CD1c-positive myeloid dendritic cell (primary cell): ENCODE results near the gene TAX1BP1.

ENCODE experiments used
- DNase-seq: peaks from one replicate; pipeline ENCODE4 v3.0.0-alpha.2; 2016; ENCODE audit errors: extremely low spot score

The TAX1BP1 gene

DNA sequence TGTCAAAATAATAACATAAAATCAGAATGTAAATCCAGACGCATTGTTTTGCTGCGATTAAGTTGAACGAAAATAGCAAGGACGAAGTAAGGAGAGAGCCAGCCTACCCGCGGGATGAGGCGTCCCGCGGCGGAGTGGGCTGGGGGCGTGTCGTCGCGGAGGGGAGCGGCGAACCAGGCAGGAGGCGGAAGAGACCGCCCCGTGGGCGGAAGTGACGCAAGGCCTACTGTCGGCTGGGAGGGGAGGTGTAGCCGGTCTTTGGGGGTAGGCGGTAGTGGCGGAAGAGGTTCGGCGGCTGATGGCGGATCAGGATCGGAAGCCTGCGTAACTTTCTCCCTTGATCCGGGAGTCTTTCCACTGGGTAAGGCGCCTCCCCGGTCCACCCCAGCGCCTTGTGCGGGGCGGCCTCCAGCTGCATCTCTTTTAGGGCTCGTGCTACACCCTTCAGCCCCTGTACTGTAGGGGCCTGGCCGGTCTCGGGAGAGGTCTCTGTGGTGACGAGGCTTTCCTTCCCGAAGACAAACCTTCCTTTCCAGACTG, at the start of gene TAX1BP1:
TAX1BP1 (plus strand) TSS at position 254 of the 540 bp plus-strand sequence. CDS start 8,363 bp downstream, outside the sequence.
- DNase-seq: peak; percentile 98

DNA sequence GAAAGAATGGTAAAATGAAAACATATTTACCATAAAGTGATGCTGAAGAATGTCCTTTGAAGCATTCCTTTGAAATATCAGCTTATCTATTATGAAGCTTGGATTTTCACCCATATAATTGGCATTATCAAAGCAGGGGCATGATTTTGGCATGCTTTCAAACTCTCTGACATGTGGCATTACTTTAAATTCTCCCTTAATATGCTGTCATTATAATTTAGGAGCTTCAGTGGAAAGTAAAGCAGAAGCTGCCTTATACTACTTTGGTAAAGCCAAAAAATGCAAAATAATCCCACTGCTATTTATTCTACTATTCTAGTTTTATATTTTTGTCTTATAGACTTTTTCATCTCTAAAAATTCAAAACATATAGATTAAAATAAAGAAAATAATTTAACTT, 49.3 kb upstream of the TAX1BP1 start:
- no peak for DNase-seq

DNA sequence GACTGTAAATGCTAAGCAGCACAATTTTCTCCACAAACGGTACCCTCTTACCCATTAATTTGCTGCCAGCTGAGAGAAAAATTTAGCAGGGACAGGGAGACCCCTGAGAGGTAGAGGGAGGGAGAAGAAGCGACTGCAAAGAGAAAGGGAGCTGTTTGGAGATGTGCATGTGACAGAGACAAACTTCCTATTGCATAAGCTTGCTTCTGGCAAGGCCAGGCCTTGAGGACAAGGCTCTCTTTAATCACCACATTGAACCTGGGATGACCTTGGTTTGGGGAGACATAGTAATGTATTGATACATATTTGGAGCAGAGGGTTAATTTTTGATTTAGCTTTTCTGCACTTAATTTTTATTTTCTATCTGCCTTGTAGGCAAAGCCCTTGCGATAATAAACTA, 46.2 kb upstream of the TAX1BP1 start:
- peak; percentile 26 for DNase-seq

GRCh38 chr7:27695096-27695495, 44.9 kb upstream of the TAX1BP1 start:
- no peak for DNase-seq

GRCh38 chr7:27697861-27698430, 42.0 kb upstream of the TAX1BP1 start:
- peak; percentile 87 for DNase-seq

GRCh38 chr7:27699751-27700150, 40.2 kb upstream of the TAX1BP1 start:
- DNase-seq: no peak

GRCh38 chr7:27700501-27700900, 39.5 kb upstream of the TAX1BP1 start:
- DNase-seq: no peak

DNA sequence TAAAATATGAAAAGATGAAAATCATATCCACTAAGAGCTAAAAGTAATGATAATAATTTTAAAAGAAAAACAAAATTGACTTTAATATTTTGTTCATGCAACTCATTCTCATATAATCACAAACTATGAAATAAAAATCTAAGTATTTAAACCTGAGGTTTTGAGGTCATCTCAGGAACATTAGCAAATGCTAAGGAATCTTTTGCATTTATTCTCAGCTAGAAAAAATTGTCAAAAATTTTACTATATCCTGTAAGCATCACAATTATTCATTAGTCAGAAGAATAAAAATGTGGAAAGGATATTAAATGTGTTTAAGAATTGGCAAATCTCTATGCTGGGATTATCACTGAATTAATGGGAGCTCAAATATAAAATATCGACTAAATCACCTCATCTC, 36.8 kb upstream of the TAX1BP1 start:
- no peak for DNase-seq

- peak; percentile 41 for DNase-seq
Observed at GRCh38 chr7:27704422-27705199, 35.4 kb upstream of the TAX1BP1 start.

- no peak for DNase-seq
Observed at GRCh38 chr7:27705200-27705594, 34.8 kb upstream of the TAX1BP1 start.

- no peak for DNase-seq
Observed at GRCh38 chr7:27708485-27708884, 31.5 kb upstream of the TAX1BP1 start.

DNA sequence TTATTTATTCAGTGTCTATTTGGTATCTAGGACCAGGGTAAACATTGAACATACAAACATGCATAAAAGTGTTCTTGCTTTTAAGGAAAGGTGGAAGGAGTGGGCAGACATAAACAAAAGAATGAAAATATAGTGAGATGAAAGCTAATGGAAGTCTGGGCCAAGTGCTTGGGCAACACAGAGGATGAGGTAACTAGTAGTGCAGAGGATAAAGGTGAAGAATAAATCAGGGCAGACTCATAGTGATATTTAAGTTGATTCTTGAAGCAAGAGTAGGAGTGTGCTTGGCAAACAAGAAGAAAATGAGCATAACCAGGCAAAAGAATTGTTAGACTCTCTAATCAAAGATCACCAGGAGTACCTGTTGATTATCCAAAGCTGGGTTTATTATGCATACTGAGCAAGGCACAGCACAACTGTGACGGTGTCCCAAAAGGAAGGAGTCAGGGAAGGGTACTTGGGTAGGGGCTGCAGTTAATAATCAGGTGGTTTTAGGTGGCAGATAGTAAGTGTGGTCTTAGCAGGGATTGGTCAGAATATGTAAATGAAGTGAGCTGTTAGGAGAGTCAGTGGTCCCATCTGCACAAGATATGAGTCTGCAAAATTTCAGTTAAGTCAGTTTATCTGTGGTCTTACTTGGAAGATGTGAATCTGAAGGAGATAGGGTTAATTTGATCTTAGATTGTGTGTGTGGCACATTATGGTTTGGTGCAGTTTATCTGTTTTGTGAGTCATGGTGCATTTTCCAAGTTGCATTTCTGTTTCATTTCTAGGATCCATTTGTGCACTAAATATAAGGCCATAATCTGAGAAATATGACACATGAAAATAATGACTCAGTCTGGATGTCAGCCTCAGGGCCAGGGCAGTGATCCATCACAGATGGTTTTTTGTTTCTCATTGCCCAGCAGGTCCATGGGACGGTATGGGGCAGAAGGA, 30.6 kb upstream of the TAX1BP1 start:
- no peak for DNase-seq

DNA sequence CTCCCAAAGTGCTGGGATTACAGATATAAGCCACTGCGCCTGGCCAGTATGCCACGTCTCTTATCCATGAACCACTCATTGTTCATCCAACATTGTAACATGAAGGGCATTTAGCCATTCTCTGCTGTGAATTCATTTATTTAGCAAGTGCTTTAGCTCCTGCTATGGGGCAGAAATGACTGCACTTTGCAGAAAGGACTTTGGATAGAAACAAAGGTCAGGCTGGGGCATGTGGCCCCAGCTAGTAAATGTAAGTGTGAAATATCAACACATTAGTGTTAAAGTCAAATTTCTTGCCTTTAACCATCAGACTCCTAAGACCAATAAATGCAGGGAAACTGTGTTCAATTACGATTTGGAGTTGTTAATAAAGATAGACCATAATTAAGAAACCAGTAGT, 27.7 kb upstream of the TAX1BP1 start:
- DNase-seq: no peak

DNA sequence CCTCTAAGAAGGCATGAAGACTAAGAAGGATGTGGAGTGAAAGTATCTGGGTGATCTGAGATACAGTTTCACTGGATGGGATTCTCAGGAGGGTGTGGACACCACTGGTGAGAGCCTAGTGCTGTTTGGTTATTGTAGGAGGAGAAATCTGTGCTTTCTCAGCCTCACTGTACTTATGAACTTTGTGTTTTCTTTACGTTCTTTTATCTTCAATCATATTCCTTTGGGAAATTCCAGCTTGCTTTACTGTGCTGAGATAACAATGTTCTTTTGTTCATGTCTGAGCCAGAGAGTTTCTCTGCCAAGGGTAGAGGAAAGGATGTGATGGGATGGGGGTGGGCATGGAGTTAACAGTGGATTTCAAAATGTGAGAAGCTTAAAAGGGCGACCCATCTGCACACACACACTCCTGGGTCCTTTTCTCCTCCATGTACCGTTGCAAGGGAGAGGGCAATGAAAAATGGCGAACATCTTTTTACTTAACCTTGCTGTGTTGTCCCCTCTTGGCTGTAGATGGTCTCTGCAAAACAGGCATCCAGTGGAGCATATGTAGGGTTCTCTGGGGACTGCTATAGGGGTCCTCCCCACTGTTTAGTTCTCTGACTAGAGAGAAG, 25.0 kb upstream of the TAX1BP1 start:
- no peak for DNase-seq

DNA sequence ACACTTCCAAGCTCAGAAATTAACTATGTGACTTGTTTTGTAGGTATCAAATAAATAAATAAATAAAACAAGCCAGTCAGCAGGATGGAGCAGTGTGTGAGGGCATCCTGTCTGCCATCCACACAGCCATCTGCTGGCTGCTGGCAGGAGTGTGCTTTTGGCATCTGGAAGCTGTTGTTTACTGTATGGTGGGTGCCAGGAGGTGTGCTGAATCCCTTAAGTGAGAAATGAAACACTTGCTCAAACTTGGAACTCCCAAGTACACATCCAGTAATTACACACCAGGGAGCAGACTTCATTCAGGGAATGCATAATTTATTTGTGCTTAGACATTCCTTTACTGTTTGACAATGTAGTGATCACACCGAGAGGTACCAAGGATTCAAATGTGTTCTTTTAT, 16.9 kb upstream of the TAX1BP1 start:
- no peak for DNase-seq

DNA sequence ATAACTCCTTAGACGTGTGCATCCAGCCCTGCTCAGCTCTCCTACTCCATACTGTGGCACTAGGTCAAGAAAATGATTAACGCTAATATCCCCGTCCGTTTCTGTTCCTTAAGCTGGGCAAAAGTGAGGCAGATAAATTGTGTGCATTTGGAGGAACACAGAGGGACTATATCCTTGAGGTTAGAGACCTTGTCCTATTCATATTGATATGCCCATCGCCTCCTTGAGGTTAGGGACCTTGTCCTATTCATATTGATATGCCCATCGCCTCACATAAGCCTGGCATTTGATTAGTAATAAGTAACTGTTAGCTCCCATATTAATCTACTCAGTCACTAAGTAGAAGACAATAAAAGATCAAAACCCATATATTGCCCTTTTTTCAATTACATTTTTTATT, 12.9 kb upstream of the TAX1BP1 start:
- no peak for DNase-seq

DNA sequence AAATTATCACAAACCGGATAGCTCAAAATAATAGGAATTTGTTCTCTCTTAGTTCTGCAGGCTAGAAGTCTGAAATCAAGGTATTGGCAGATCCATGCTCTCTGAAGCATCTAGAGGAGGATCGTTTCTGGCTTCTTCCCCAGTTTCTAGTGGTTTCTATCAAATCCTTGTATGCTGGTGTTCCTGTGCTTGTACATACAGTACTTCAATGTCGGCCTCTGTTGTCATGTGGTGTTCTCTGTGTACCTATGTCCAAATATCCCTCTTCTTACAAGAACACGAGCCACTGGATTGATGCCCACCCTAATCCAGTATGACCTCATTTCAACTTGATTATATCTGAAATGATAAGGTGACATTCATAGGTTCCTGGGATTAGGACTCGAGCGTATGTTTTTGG, 9.8 kb upstream of the TAX1BP1 start:
- no peak for DNase-seq

DNA sequence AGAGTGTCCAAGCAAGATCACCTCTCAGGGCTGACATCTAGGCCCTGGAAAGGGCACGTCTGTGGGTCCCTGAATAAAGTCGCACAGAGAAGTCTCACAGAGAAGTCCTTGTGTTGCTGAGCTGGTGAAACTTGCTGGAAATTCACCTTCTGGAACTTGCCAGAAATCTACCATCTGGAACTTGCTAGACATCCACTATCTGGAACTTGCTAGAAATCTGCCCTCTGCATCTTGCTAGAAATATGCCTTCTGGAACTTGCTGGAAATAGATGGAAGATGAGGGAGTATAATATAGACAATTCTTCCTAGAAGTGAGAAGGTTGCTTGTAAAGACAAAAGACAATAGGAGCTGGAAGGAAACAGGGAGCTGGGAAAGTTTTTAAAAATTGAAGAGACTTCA, 5.4 kb upstream of the TAX1BP1 start:
- DNase-seq: no peak

DNA sequence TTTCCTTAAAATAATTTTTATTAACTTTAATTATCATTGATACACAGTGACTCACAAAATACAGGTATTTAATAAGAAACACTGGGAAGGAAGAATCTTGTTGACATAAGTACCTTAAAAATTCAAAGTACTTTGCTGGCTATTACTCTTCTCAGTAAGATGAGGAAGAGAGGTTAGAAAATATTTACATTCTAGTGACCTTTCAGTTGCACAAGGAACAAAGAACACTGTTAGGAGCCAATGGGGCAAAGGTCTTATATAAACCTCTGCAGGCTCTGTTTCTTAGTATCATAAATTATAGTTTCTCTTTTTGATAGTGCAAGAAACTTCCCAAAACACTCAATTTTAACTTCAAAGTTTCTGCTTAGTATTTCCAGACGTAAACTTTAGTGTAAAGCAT, 4.8 kb upstream of the TAX1BP1 start:
- DNase-seq: no peak

DNA sequence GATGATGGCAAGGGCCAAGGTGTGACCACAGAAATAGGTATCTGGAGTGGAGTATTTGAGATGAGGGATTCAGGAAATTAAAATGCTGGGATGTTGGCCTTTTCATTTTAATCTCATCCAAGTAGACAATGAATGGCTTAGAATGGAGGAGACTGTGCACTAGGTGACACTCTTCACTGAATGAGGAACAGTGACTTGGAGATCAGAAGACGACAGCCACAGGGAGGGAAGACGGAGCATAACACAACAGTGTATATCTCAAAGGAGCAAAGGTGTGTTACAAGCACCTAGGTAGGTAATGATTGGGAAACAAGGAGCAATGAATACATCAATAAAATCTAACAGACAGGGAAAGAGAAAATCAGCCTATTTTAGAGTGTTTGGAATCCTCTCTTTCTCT, 4.1 kb upstream of the TAX1BP1 start:
- DNase-seq: no peak

DNA sequence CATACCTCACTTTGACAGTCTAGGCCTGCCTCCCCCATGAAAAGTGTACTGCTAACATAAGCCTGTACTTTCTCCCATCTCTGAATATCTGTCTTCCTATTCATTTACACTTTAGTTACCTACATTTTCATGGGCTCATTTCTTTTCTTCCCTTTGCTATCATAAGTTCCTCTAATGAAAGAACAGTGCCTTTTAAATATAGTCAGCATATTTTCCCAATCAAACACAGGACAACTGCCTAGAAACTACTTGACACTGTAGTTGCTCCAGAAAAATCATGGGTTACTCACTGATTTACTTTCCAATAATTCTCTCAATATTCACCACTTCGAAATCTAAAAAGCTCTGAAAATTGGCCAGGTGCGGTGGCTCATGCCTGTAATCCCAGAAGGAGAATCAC, 2.8 kb upstream of the TAX1BP1 start:
- no peak for DNase-seq

GRCh38 chr7:27737616-27738015, 2.3 kb upstream of the TAX1BP1 start:
- DNase-seq: no peak
